ENCODE measurements around the gene TMCO1.
"Not testable (repeated sequence)": the region's sequence is repeated elsewhere in the genome, so short reads cannot be mapped to it uniquely, and the experiment has no call there.

TMCO1 gene

GRCh38 chr1:165768513-165769394 lies at the start of gene TMCO1:
TMCO1 (minus strand) TSS chr1:165768868; CDS start chr1:165768751, 117 bp downstream.
- DNase-seq, result peak; percentile 91

GRCh38 chr1:165816826-165817497 lies 48.3 kb upstream of the TMCO1 start:
- DNase-seq, result no peak

GRCh38 chr1:165816157-165816556 lies 47.5 kb upstream of the TMCO1 start:
- no peak for DNase-seq

- no peak for DNase-seq
These were observed 47.1 kb upstream of the TMCO1 start for GRCh38 chr1:165815725-165816124.

- no peak for DNase-seq
These were observed 38.9 kb upstream of the TMCO1 start for GRCh38 chr1:165807613-165808012.

GRCh38 chr1:165804513-165804912 lies 35.8 kb upstream of the TMCO1 start:
- not testable (repeated sequence) for DNase-seq

GRCh38 chr1:165799387-165799786 lies 30.7 kb upstream of the TMCO1 start:
- DNase-seq, result no peak

- DNase-seq, result no peak
These were observed 27.2 kb upstream of the TMCO1 start for GRCh38 chr1:165795894-165796293.

- DNase-seq, result no peak
These were observed 25.3 kb upstream of the TMCO1 start for GRCh38 chr1:165793951-165794350.

GRCh38 chr1:165787741-165788140 lies 19.1 kb upstream of the TMCO1 start:
- DNase-seq, result no peak

GRCh38 chr1:165783519-165783918 lies 14.9 kb upstream of the TMCO1 start:
- DNase-seq, result not testable (repeated sequence)

GRCh38 chr1:165778197-165778596 lies 9.5 kb upstream of the TMCO1 start:
- not testable (repeated sequence) for DNase-seq

GRCh38 chr1:165773324-165773965 lies 4.8 kb upstream of the TMCO1 start:
- DNase-seq, result no peak

GRCh38 chr1:165772739-165773138 lies 4.1 kb upstream of the TMCO1 start:
- no peak for DNase-seq

GRCh38 chr1:165764277-165764676 lies 4.4 kb downstream of the TMCO1 start:
- no peak for DNase-seq

- DNase-seq, result no peak
These were observed 5.2 kb downstream of the TMCO1 start for GRCh38 chr1:165763442-165763841.

GRCh38 chr1:165762725-165763124 lies 5.9 kb downstream of the TMCO1 start:
- no peak for DNase-seq

- DNase-seq, result no peak
These were observed 9.6 kb downstream of the TMCO1 start for GRCh38 chr1:165759095-165759494.

- no peak for DNase-seq
These were observed 13.2 kb downstream of the TMCO1 start for GRCh38 chr1:165755393-165756010.

- DNase-seq, result no peak
These were observed 14.7 kb downstream of the TMCO1 start for GRCh38 chr1:165753934-165754333.

GRCh38 chr1:165748550-165748949 lies 20.1 kb downstream of the TMCO1 start:
- no peak for DNase-seq

- DNase-seq, result no peak
These were observed 20.8 kb downstream of the TMCO1 start for GRCh38 chr1:165747632-165748447.
